Colonic mucosa (tissue), 4 donors: ENCODE results near the gene MTCP1. TPM values are rescaled to one million over a fixed set of nuclear protein-coding genes. Genes with fewer than 3 reads are reported as not detected.
A peak's percentile ranks its signal among the peaks of the same experiment; 100 is the strongest.

Experiments used
- DNase-seq: peaks from one replicate; pipeline ENCODE4 v3.0.0-alpha.2; 2020
- H3K27ac ChIP-seq: fragments of 200-600 bp; one replicate; pipeline ENCODE4 v1.8.0; 2021
- H3K27me3 ChIP-seq: fragments of 200-600 bp; one replicate; pipeline ENCODE4 v1.8.0; 2021
- H3K36me3 ChIP-seq: fragments of 200-600 bp; one replicate; pipeline ENCODE4 v1.8.0; 2021
- H3K4me1 ChIP-seq: fragments of 200-600 bp; one replicate; pipeline ENCODE4 v1.8.0; 2021; ENCODE audit warnings: mild to moderate bottlenecking
- H3K4me3 ChIP-seq: fragments of 200-600 bp; one replicate; pipeline ENCODE4 v1.8.0; 2021
- H3K9ac ChIP-seq, 2 donors: one replicate each; pipeline ENCODE4 v1.7.0; 2013; ENCODE audit warnings: control low read depth in 2 of 2, low read depth in 2 of 2, low read length in 2 of 2
- H3K9me3 ChIP-seq: fragments of 200-600 bp; one replicate; pipeline ENCODE4 v1.8.0; 2021
- intact Hi-C: fragments of 100-400 bp; cut with DNase I; formaldehyde crosslinking; loops from one replicate; pipeline ENCODE4 v1.14.1; 2022
- total RNA-seq, 2 donors: library from RNA; stranded (reverse); fragmentation: NEBNext Ultra II Directional in 1 of 2; extraction: Animal tissue kit (Norgen Biotek cat#: 25700) in 1 of 2; gene quantifications; one replicate each; pipeline ENCODE4 v1.2.1, GENCODE V29; 2021
- TF ChIP-seq, protein P1 (sequence below): fragments of 200-600 bp; IDR thresholded peaks from one replicate; pipeline ENCODE4 v1.8.0; 2022; ENCODE audit warnings: antibody characterized with exemption, mild to moderate bottlenecking
- donor health status: healthy.
- donor health status: DM: no; HTN: no; CAD: no.
- donor health status: DM: no; HTN: no; CAD: no.

MTCP1 gene
- total RNA-seq, 2 donors from 2014 or later, result 12.2 to 15.3 TPM

DNA sequence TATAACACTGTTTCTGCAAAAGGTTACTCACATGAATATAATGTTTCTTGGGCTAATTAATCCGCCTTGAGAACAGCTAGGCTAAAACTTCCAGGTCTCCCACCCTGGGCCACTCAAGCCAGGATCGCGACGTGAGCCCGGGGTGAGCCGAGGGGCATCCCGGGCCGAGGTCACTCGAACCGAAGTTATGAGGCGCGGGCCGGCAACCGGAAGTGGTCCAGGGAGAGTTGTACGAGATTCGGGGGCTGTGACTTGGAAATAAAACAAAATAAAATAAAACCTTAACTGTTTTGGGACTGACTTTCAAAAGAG is 317 bp downstream of the MTCP1 start:
- H3K27me3 ChIP-seq, result no peaks in the 10 kb centered on the region
- TF ChIP-seq, protein P1, sequence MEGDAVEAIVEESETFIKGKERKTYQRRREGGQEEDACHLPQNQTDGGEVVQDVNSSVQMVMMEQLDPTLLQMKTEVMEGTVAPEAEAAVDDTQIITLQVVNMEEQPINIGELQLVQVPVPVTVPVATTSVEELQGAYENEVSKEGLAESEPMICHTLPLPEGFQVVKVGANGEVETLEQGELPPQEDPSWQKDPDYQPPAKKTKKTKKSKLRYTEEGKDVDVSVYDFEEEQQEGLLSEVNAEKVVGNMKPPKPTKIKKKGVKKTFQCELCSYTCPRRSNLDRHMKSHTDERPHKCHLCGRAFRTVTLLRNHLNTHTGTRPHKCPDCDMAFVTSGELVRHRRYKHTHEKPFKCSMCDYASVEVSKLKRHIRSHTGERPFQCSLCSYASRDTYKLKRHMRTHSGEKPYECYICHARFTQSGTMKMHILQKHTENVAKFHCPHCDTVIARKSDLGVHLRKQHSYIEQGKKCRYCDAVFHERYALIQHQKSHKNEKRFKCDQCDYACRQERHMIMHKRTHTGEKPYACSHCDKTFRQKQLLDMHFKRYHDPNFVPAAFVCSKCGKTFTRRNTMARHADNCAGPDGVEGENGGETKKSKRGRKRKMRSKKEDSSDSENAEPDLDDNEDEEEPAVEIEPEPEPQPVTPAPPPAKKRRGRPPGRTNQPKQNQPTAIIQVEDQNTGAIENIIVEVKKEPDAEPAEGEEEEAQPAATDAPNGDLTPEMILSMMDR, result no peak
- H3K9me3 ChIP-seq, result no peaks in the 10 kb centered on the region
- DNase-seq, result peak; percentile 29
- peak overlapping the region; percentile 52 to 69 for H3K9ac ChIP-seq
- peak overlapping the region; percentile 46 for H3K4me3 ChIP-seq
- intact Hi-C loops, result no loop called here
- no peaks in the 10 kb centered on the region for H3K36me3 ChIP-seq
- peak overlapping the region; percentile 71 for H3K27ac ChIP-seq
- H3K4me1 ChIP-seq, result no peaks in the 10 kb centered on the region

- Histone ChIP-seq H3K36me3 (no peaks in the 10 kb centered on the region), H3K27me3 (no peaks in the 10 kb centered on the region), H3K9ac (peak overlapping the region in 1 of 2 donors; percentile 69), H3K9me3 (no peaks in the 10 kb centered on the region), H3K4me3 (peak overlapping the region; percentile 46), H3K4me1 (no peaks in the 10 kb centered on the region), H3K27ac (no peak overlapping the region)
- no peak for DNase-seq
- TF ChIP-seq, protein P1, result no peak
- intact Hi-C loops, result no loop called here
These were observed 898 bp downstream of the MTCP1 start for GRCh38 chrX:155070038-155070437.

GRCh38 chrX:155069414-155069813 is 1.5 kb downstream of the MTCP1 start:
- H3K9ac ChIP-seq, result no peak overlapping the region
- no peaks in the 10 kb centered on the region for H3K4me1 ChIP-seq
- DNase-seq, result no peak
- no peaks in the 10 kb centered on the region for H3K9me3 ChIP-seq
- no peaks in the 10 kb centered on the region for H3K27me3 ChIP-seq
- no peak overlapping the region for H3K27ac ChIP-seq
- TF ChIP-seq, protein P1, result no peak
- intact Hi-C loops, result no loop called here
- H3K36me3 ChIP-seq, result no peaks in the 10 kb centered on the region
- H3K4me3 ChIP-seq, result peak overlapping the region; percentile 46

GRCh38 chrX:155068165-155068564 is 2.8 kb downstream of the MTCP1 start:
- intact Hi-C loops, result no loop called here
- H3K4me1 ChIP-seq, result no peaks in the 10 kb centered on the region
- no peak overlapping the region for H3K4me3 ChIP-seq
- H3K27me3 ChIP-seq, result no peaks in the 10 kb centered on the region
- no peak overlapping the region for H3K27ac ChIP-seq
- no peaks in the 10 kb centered on the region for H3K36me3 ChIP-seq
- TF ChIP-seq, protein P1, result no peak
- no peak for DNase-seq
- no peak overlapping the region for H3K9ac ChIP-seq
- no peaks in the 10 kb centered on the region for H3K9me3 ChIP-seq

DNA sequence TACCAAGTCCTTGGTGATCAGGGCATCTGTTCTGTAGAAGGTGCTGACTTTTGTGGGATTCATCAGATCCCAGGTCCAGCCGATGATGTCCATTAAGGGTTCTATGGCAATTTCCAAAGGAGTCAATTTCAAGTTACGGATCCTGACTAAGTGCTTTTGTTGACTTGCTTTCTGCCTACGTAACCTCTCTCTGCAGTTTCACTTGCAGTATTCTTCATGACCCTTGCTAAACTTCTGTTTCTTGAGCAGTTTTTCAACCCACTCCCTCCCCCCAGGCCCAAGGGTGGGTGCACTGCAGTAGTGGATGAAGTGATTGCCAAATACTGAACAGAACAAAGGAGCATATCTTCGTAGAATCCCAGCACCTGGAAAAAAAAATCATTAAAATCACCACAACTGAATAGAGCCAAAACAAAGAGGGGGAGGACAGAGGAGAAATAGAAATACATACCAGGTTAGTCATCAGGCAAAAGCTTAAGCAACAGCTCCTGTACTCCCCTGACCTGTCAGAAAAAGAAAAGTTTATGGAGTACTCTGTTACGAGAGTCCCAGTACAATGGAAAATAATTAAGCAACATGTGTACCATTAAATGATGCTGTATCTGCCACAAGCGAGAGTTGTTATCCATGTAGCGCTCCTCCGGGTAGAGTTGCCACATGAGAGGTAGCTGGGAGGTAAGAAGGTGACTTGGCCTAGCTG is 5.8 kb downstream of the MTCP1 start:
- no peak for DNase-seq
- H3K9me3 ChIP-seq, result no peaks in the 10 kb centered on the region
- H3K4me3 ChIP-seq, result no peak overlapping the region
- no peaks in the 10 kb centered on the region for H3K27me3 ChIP-seq
- no peak overlapping the region for H3K27ac ChIP-seq
- intact Hi-C loops, result no loop called here
- TF ChIP-seq, protein P1, result no peak
- no peaks in the 10 kb centered on the region for H3K36me3 ChIP-seq
- H3K4me1 ChIP-seq, result no peaks in the 10 kb centered on the region
- H3K9ac ChIP-seq, result no peak overlapping the region
